ENCODE results near the gene ELF4.
A peak's percentile ranks its signal among the peaks of the same experiment; 100 is the strongest.

Gene ELF4

GRCh38 chrX:130110379-130111219 lies at the start of gene ELF4:
Gene ELF4, minus strand, starts transcription at chrX:130110497. Its CDS starts 29,167 bp downstream, at chrX:130081330.
- DNase-seq (ENCODE audit: low read depth in 3 of 3), result peak in 2 of 3 experiments; percentile 38 to 39

GRCh38 chrX:130159776-130160175 lies 49.5 kb upstream of the ELF4 start:
- DNase-seq (ENCODE audit: low read depth in 3 of 3), result no peak

- DNase-seq (ENCODE audit: low read depth in 3 of 3), result no peak
Measured at GRCh38 chrX:130158311-130158710, 48.0 kb upstream of the ELF4 start.

- DNase-seq (ENCODE audit: low read depth in 3 of 3), result no peak
Measured at GRCh38 chrX:130155564-130155963, 45.3 kb upstream of the ELF4 start.

GRCh38 chrX:130147631-130148030 lies 37.3 kb upstream of the ELF4 start:
- no peak for DNase-seq (ENCODE audit: low read depth in 3 of 3)

- no peak for DNase-seq (ENCODE audit: low read depth in 3 of 3)
Measured at GRCh38 chrX:130145123-130145522, 34.8 kb upstream of the ELF4 start.

GRCh38 chrX:130144509-130144908 lies 34.2 kb upstream of the ELF4 start:
- no peak for DNase-seq (ENCODE audit: low read depth in 3 of 3)

GRCh38 chrX:130139474-130140201 lies 29.3 kb upstream of the ELF4 start:
- no peak for DNase-seq (ENCODE audit: low read depth in 3 of 3)

- DNase-seq (ENCODE audit: low read depth in 3 of 3), result no peak
Measured at GRCh38 chrX:130136961-130137360, 26.7 kb upstream of the ELF4 start.

GRCh38 chrX:130136496-130136895 lies 26.2 kb upstream of the ELF4 start:
- DNase-seq (ENCODE audit: low read depth in 3 of 3), result no peak

- DNase-seq (ENCODE audit: low read depth in 3 of 3), result no peak
Measured at GRCh38 chrX:130130990-130131389, 20.7 kb upstream of the ELF4 start.

- DNase-seq (ENCODE audit: low read depth in 3 of 3), result no peak
Measured at GRCh38 chrX:130125091-130125874, 15.0 kb upstream of the ELF4 start.

- no peak for DNase-seq (ENCODE audit: low read depth in 3 of 3)
Measured at GRCh38 chrX:130124577-130124976, 14.3 kb upstream of the ELF4 start.

- no peak for DNase-seq (ENCODE audit: low read depth in 3 of 3)
Measured at GRCh38 chrX:130121505-130121800, 11.2 kb upstream of the ELF4 start.

- peak; percentile 43 to 45 (median 43) for DNase-seq (ENCODE audit: low read depth in 3 of 3)
Measured at GRCh38 chrX:130120746-130121504, 10.6 kb upstream of the ELF4 start.

GRCh38 chrX:130120321-130120731 lies 10.0 kb upstream of the ELF4 start:
- DNase-seq (ENCODE audit: low read depth in 3 of 3), result no peak

- no peak for DNase-seq (ENCODE audit: low read depth in 3 of 3)
Measured at GRCh38 chrX:130119312-130119898, 9.1 kb upstream of the ELF4 start.

GRCh38 chrX:130118441-130119311 lies 8.4 kb upstream of the ELF4 start:
- no peak for DNase-seq (ENCODE audit: low read depth in 3 of 3)

- DNase-seq (ENCODE audit: low read depth in 3 of 3), result no peak
Measured at GRCh38 chrX:130117166-130117565, 6.9 kb upstream of the ELF4 start.
